LNCAP (cell line): ENCODE results near the gene ATN1.

Source experiments
- TF ChIP-seq, protein P1 (sequence below): fragments of 450-650 bp; IDR thresholded peaks from 2 replicates; pipeline ENCODE4 v1.5.1; 2017; ENCODE audit warnings: mild to moderate bottlenecking

Gene ATN1

GRCh38 chr12:6915789-6916285 lies 11.9 kb upstream of the ATN1 start:
- TF ChIP-seq, protein P1, sequence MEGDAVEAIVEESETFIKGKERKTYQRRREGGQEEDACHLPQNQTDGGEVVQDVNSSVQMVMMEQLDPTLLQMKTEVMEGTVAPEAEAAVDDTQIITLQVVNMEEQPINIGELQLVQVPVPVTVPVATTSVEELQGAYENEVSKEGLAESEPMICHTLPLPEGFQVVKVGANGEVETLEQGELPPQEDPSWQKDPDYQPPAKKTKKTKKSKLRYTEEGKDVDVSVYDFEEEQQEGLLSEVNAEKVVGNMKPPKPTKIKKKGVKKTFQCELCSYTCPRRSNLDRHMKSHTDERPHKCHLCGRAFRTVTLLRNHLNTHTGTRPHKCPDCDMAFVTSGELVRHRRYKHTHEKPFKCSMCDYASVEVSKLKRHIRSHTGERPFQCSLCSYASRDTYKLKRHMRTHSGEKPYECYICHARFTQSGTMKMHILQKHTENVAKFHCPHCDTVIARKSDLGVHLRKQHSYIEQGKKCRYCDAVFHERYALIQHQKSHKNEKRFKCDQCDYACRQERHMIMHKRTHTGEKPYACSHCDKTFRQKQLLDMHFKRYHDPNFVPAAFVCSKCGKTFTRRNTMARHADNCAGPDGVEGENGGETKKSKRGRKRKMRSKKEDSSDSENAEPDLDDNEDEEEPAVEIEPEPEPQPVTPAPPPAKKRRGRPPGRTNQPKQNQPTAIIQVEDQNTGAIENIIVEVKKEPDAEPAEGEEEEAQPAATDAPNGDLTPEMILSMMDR: no peak

DNA sequence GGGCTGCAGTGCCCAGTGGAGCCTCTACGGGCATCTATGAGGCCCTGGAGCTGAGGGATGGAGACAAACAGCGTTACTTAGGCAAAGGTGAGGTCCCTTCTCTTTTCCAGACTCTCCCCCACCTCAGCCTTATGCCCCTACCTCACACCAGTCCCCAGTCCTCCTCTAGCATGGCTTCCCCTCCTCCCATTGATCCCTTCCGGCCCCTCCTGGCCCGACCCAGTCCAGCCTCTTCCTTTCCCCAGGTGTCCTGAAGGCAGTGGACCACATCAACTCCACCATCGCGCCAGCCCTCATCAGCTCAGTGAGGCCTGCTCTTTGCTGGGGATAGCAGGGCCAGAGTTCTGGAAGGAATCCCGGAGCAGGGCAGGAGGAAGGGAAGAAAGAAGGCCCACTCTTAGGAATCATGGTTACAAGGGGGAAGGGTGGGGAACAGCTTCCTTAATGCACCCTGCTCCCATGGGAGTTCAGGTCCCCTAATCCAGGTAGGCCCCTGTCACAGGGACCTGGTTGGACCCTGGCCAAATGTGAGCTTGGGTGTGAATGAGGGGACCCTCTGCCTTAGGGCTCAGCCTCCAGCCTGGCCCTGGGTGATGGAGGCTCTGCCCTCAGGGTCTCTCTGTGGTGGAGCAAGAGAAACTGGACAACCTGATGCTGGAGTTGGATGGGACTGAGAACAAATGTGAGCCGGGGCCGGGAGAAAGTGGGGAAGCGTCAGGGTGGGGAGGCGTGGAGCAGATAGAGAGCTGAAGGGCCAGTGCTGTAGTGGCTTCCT lies 11.1 kb upstream of the ATN1 start:
- TF ChIP-seq, protein P1: no peak

- TF ChIP-seq, protein P1: no peak
These were observed 10.1 kb upstream of the ATN1 start for GRCh38 chr12:6917491-6918231.

DNA sequence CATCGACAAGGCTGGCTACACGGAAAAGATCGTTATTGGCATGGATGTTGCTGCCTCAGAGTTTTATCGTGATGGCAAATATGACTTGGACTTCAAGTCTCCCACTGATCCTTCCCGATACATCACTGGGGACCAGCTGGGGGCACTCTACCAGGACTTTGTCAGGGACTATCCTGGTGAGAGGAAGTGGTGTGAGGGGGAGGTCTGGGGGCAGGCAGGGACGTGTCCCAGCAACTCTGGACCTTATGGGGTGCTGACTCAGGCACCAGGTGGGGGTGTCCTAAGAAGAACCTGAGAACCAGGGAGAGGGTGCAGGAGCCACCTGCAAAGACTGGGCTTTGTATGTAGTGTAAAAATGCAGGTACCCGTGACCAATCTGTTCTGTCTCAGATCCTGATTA lies 8.2 kb upstream of the ATN1 start:
- TF ChIP-seq, protein P1: no peak

- TF ChIP-seq, protein P1: no peak
These were observed 6.2 kb upstream of the ATN1 start for GRCh38 chr12:6921539-6921938.

DNA sequence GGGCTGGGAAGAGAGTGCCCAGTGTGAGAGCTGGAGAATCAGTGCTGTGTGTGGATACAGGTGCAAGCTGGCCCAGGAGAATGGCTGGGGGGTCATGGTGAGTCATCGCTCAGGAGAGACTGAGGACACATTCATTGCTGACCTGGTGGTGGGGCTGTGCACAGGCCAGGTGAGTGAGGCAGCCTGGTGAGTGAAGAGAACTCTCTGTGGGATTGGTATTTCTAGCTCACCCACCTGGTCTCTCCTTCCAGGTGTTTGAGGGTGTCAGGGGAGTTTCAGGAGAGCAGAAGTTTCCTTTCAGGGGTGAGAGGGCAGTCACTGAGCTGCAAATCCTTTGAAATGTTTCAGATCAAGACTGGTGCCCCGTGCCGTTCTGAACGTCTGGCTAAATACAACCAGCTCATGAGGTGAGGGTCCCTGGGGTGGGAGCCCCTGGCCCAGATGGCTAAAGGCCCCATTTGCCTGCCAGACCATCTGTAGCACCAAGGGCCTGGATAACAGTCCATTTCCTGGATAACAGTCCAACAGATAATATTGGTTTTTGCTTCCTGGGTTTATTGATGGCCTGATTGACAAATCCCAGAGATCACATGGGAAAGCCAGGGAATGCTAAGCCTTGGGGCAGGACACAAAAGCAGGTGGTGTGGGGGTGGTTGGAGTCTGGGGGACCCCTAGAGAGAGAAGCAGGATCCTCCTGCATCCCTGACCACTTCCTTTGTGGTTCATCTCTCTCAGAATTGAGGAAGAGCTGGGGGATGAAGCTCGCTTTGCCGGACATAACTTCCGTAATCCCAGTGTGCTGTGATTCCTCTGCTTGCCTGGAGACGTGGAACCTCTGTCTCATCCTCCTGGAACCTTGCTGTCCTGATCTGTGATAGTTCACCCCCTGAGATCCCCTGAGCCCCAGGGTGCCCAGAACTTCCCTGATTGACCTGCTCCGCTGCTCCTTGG lies 5.5 kb upstream of the ATN1 start:
- TF ChIP-seq, protein P1: no peak
